HG03039 (cell line): ENCODE results near the gene CCSER1.
"Not testable (repeated sequence)": the region's sequence is repeated elsewhere in the genome, so short reads cannot be mapped to it uniquely, and the experiment has no call there.

Source experiments
- ATAC-seq: cut with Tn5 transposase; IDR thresholded peaks from one replicate; pipeline ENCODE4 v1.9.1; 2021; ENCODE audit warnings: mild to moderate bottlenecking, moderate library complexity; ENCODE audit not compliant: unreplicated experiment

CCSER1 gene

DNA sequence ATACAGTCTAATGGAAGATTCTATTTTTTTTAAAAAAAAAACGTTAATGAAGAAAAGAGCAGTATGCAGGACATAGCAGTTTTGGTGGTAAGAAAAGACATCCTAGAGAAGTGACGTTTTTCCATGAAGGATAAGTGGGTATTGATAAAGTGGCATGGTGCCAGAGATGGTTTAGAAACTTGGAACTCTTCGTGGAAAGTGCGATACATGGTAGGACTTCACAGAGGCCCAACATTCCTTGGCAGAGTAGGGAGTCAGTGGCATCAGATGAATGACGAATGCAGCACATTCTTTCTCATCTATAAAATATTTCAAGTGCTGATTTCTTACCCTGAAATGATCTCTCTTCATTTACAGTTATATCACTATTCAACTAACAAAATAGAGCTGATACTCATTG, 298.7 kb downstream of the CCSER1 start:
- no peak for ATAC-seq

DNA sequence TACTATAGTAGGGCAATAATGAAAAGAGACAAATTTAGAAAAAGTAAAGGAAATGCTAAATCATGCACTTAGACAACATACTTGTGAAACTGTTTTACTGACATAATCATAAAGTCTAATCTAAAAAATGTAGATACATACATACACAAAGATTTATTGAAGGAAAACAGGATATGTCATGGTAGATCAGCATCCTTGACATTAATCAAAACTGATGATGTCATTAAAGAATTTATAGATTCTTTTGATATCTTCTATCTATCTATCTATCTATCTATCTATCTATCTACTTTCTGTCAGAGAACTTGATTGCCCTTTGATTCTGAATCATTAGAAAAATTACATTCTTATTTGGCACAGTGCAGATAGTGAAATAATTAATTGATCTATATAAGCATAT, 311.3 kb downstream of the CCSER1 start:
- ATAC-seq: no peak

DNA sequence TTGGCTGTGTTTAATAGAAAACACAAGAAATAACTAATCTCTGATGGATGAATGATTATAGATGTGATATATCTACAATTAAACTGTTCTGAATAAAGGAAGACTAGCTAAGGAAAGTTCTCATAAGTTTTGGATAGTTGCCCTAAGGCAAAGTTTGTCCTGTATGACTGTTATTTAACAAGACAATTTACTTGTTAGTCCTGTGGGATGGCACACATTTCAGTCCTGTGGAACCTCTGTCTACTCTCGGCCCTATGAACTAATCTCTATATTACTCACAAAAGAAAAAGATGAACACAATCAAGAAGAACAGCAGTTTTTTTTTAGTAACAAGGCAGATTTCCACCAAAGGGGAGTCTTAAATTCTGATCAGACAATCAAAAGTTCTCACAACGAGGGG, 314.6 kb downstream of the CCSER1 start:
- ATAC-seq: no peak

DNA sequence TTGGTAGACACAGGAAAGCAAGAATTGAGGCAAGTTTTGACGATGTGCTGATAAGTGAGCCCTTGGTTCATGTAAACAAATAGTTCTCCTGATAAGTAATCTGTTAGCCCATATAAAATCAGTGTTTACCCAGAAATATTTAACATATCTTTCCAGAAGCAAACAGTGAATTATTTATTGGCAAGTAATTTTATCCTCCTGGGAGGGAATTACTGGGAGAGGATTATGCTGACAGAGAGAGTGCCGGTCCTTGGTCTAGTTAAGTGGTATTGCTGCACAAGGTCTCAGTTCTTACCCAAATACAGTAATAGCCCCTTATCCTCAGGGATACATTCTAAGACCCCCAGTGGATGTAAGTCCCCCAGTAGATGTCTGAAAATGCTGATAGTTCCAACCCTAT, 315.4 kb downstream of the CCSER1 start:
- no peak for ATAC-seq

GRCh38 chr4:90443231-90443630, 316.0 kb downstream of the CCSER1 start:
- ATAC-seq: no peak

DNA sequence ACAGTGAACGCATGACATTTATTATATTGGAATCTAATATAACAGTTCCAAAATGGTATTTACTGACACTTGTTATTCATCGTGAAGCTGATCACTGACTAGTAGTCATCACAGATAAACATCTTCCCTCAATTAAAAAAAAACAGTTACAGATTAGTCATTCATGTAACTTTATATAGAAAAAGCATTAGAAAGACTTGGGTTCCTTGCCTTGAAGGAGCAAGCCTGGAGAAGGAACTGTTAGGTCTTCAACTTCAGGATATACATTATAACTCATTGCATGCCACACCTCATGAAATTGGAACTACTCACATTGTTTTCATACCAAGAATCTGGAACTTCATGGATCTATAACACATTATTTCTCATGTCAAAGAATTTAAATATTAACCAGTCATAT, 317.7 kb downstream of the CCSER1 start:
- no peak for ATAC-seq

- no peak for ATAC-seq
Measured at GRCh38 chr4:90445380-90445779, 318.2 kb downstream of the CCSER1 start.

- ATAC-seq: no peak
Measured at GRCh38 chr4:90449626-90450025, 322.4 kb downstream of the CCSER1 start.

GRCh38 chr4:90456891-90457290, 329.7 kb downstream of the CCSER1 start:
- ATAC-seq: no peak

- ATAC-seq: no peak
Measured at GRCh38 chr4:90457817-90458216, 330.6 kb downstream of the CCSER1 start.

GRCh38 chr4:90458576-90458975, 331.4 kb downstream of the CCSER1 start:
- ATAC-seq: no peak

GRCh38 chr4:90474484-90474883, 347.3 kb downstream of the CCSER1 start:
- ATAC-seq: no peak

DNA sequence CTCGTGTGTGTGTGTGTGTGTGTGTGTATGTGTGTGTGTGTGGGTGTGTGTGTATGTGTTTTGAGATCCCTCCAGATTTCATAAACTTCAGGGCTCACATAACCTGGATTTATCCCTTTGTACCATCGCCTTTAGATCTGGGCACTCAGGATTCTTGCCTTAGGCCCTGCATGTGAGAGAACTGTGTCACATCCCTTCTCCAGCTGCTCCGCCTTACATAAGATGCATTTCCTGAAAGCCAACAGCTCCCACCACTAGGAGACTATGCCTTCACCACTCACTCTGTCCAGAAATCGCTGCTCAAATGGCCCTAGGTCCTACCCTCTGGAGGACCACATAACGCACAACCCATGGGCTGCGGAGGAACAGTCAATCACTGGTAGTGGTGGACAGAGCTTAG, 348.8 kb downstream of the CCSER1 start:
- no peak for ATAC-seq

DNA sequence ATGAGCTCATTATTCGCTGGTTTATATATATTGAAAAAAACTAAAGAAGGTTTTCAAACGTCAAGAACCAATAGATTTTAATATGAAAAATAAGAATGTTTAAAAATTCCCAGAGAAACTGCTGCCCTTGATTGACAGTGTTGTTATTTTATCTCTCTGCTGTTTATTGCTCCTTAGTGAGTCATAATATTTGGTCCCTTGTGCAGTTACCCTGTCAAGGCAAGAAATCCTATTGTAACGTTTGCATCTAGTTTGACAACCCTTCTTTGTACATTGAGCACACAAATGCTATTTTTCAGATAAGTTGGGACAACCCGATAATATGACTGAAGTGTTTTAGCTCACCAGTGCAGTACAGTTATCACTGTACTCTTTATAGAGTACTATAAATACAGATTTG, 349.4 kb downstream of the CCSER1 start:
- ATAC-seq: no peak

DNA sequence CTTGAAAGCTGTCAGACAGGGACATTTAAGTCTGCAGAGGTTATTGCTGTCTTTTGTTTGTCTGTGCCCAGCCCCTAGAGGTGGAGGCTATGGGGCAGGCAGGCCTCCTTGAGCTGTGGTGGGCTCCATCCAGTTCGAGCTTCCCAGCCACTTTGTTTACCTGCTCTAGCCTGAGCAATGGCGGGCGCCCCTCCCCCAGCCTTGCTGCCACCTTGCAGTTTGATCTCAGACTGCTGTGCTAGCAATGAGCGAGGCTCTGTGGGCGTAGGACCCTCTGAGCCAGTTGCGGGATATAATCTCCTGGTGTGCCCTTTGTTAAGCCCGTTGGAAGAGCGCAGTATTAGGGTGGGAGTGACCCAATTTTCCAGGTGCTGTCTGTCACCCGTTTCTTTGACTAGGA, 357.7 kb downstream of the CCSER1 start:
- not testable (repeated sequence) for ATAC-seq

DNA sequence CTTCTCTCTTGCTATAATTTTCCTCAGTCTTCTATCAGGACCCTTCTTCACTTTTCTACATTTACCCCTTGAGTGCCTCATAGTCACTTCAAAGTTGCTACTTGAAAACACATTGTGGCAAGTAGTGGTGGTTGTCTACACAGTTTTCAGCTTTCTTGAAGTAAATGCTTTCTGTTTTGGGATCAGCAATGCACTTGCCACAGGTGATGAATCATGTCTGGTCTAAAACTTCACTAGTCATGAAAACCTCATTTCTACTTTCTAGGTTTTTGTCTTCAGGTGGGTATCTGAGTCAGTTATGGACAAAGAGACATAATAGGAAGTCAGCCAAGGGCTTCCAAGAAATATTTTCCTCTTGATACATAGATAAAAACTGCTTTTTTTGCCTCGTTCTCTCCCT, 359.2 kb downstream of the CCSER1 start:
- ATAC-seq: no peak

DNA sequence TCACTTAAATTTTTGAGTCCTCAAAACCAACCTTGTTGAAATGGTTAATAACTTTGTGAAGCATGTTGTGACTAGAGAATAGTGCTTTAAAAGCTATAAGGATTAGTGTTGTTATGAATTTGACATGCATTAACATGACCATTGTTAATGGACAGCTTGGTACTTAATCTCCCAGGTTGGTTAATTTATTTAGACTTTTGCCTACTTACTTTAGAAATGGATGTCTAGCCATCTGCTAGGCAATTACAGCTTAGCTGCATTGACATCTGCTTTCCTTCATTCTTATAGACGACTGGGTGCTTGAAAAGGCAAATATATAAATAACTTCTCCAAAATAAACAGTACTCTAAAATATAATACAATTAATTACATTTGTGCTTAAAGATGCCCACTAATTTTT, 368.0 kb downstream of the CCSER1 start:
- no peak for ATAC-seq

DNA sequence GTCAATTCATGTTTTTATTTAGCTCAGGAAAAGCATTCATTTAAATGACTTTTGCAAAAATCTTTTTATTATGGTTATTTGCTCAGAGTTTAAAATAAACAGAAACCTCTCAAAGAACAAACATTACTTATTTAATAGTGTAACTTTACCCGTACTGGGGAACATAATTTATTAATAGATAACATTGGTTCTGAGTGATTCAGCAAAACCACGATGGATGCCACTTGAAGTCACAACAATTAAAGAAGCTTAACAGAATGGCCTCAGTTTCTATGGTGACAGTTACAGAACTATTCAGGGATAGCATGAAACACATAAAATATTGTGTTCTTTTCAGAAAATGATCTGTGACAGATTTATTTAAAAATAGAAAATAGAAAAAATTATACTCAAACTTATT, 368.7 kb downstream of the CCSER1 start:
- ATAC-seq: no peak

DNA sequence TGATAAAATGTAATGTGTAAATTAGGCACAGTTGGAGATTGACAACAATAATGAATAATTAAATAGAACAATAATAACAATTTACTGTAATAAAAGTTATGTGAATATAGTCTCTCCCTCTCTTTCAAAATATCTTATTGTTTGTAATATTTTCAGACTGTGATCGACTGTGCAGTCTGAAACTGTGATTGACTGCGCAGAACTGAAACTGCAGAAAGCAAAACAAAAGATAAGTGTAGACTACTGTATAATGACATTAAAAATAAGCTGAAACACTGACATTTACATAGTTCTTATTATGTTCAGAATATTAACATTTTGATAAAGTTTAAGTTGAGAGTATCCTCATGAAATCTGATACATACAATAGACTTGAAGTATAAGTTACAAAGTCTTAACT, 371.0 kb downstream of the CCSER1 start:
- no peak for ATAC-seq

GRCh38 chr4:90503677-90504076, 376.5 kb downstream of the CCSER1 start:
- no peak for ATAC-seq

DNA sequence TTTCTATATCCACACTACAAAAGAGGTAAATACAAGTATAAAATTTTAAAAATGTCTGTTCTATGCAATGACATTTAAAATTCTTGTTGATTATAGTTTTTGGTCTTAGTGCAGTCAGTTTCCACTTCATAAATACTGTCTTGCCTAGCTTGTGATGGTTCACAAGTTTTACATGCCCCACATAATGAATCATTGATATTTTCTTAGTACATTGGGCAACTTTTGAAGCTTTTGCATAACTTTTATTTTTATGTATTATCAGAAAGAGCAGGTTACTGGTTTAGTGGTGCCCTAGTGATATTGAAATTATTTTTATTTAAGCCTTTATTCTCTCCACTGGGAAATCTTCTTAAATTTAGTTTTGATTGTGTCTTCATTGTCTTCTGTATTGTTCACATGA, 388.0 kb downstream of the CCSER1 start:
- no peak for ATAC-seq

GRCh38 chr4:90528551-90528950, 401.4 kb downstream of the CCSER1 start:
- no peak for ATAC-seq

GRCh38 chr4:90536408-90536807, 409.2 kb downstream of the CCSER1 start:
- no peak for ATAC-seq

- ATAC-seq: no peak
Measured at GRCh38 chr4:90537491-90537890, 410.3 kb downstream of the CCSER1 start.
